Astrocyte (in vitro differentiated cells and primary cell): Measurements from ENCODE around the gene WDR43. TPM values are rescaled to one million over a fixed set of nuclear protein-coding genes. Genes with fewer than 3 reads are reported as not detected.

Experiments used
- DNase-seq: peaks from one replicate; pipeline ENCODE4 v3.0.0-alpha.2; 2010; ENCODE audit warnings: low read depth
- FAIRE-seq: peaks from 2 replicates; lab custom pipeline; 2011; peaks lifted over from hg19 to GRCh38; lab: Jason Lieb, UNC
- H2AFZ ChIP-seq: 2 replicates; pipeline ENCODE4 v1.6.0; 2012; ENCODE audit warnings: low read depth, low read length, inconsistent platforms
- H3K27ac ChIP-seq: 2 replicates; pipeline ENCODE4 v1.5.1; 2011; ENCODE audit warnings: low read depth, low read length, inconsistent platforms
- H3K27me3 ChIP-seq: 2 replicates; pipeline ENCODE4 v1.6.0; 2011; ENCODE audit warnings: low read length, inconsistent platforms; ENCODE audit not compliant: insufficient read depth
- H3K36me3 ChIP-seq: 2 replicates; pipeline ENCODE4 v1.5.1; 2011; ENCODE audit warnings: low read length, inconsistent platforms; ENCODE audit not compliant: insufficient read depth
- H3K4me1 ChIP-seq: 2 replicates; pipeline ENCODE4 v1.5.1; 2011; ENCODE audit warnings: low read length, inconsistent platforms; ENCODE audit not compliant: insufficient read depth
- H3K4me2 ChIP-seq: 2 replicates; pipeline ENCODE4 v1.6.0; 2012; ENCODE audit warnings: low read length, inconsistent platforms
- H3K4me3 ChIP-seq: 2 replicates; pipeline ENCODE4 v1.5.1; 2011; ENCODE audit warnings: low read depth, mild to moderate bottlenecking, low read length, inconsistent platforms; ENCODE audit not compliant: insufficient read depth
- H3K79me2 ChIP-seq: 2 replicates; pipeline ENCODE4 v1.6.0; 2012; ENCODE audit warnings: mild to moderate bottlenecking, low read length, inconsistent platforms; ENCODE audit not compliant: insufficient read depth
- H3K9ac ChIP-seq: 2 replicates; pipeline ENCODE4 v1.6.0; 2012; ENCODE audit warnings: mild to moderate bottlenecking, low read length, inconsistent platforms
- H3K9me3 ChIP-seq: 2 replicates; pipeline ENCODE4 v1.5.1; 2012; ENCODE audit warnings: low read depth, mild to moderate bottlenecking, low read length, inconsistent platforms; ENCODE audit not compliant: insufficient read depth
- H4K20me1 ChIP-seq: 2 replicates; pipeline ENCODE4 v1.6.0; 2012; ENCODE audit warnings: low read length, inconsistent platforms; ENCODE audit not compliant: insufficient read depth
- H3K27ac Mint-ChIP-seq: one replicate; pipeline ENCODE4 v1.8.0; 2021; ENCODE audit warnings: mild to moderate bottlenecking, mixed read lengths; ENCODE audit not compliant: unreplicated experiment
- H3K27me3 Mint-ChIP-seq: one replicate; pipeline ENCODE4 v1.8.0; 2021; ENCODE audit warnings: low read depth, mixed read lengths; ENCODE audit not compliant: unreplicated experiment
- H3K36me3 Mint-ChIP-seq: one replicate; pipeline ENCODE4 v1.8.0; 2021; ENCODE audit warnings: low read depth, mixed read lengths; ENCODE audit not compliant: unreplicated experiment
- H3K4me1 Mint-ChIP-seq: one replicate; pipeline ENCODE4 v1.8.0; 2021; ENCODE audit warnings: low read depth, mixed read lengths; ENCODE audit not compliant: unreplicated experiment
- H3K4me3 Mint-ChIP-seq: one replicate; pipeline ENCODE4 v1.8.0; 2021; ENCODE audit warnings: mild to moderate bottlenecking, moderate library complexity, mixed read lengths; ENCODE audit not compliant: unreplicated experiment
- H3K9me3 Mint-ChIP-seq: one replicate; pipeline ENCODE4 v1.8.0; 2021; ENCODE audit warnings: mild to moderate bottlenecking, mixed read lengths; ENCODE audit not compliant: unreplicated experiment
- CTCF ChIP-seq: IDR thresholded peaks from 2 replicates; pipeline ENCODE4 v1.5.1; 2011; ENCODE audit warnings: low read depth, mild to moderate bottlenecking, inconsistent platforms, low read length, moderate library complexity; ENCODE audit not compliant: insufficient read depth
- EZH2 ChIP-seq: IDR thresholded peaks from 2 replicates; pipeline ENCODE4 v1.6.1; 2012; ENCODE audit warnings: mild to moderate bottlenecking, low read length, inconsistent platforms; ENCODE audit not compliant: insufficient read depth
- total RNA-seq: library from RNA; stranded (reverse); gene quantifications from 2 replicates; pipeline ENCODE4 v1.2.1, GENCODE V29; 2021

WDR43 gene
- total RNA-seq, 1 donor from 2014 or later, result 83.9 TPM

GRCh38 chr2:28960401-28960800 is 65.9 kb downstream of the WDR43 start:
- Histone ChIP-seq H3K79me2 (no peaks in the 10 kb centered on the region), H3K27ac (no peak overlapping the region), H3K27me3 (no peaks in the 10 kb centered on the region), H3K4me2 (no peak overlapping the region), H2AFZ (no peak overlapping the region), H3K4me3 (no peak overlapping the region), H3K9me3 (no peaks in the 10 kb centered on the region), H4K20me1 (no peaks in the 10 kb centered on the region), H3K4me1 (peaks cover 3% of the 10 kb centered on the region), H3K36me3 (no peaks in the 10 kb centered on the region), H3K9ac (no peak overlapping the region)
- H3K27me3 Mint-ChIP-seq, result no peaks in the 10 kb centered on the region
- peaks cover 7% of the 10 kb centered on the region for H3K4me1 Mint-ChIP-seq
- H3K36me3 Mint-ChIP-seq, result no peaks in the 10 kb centered on the region
- DNase-seq, result no peak
- no peaks in the 10 kb centered on the region for H3K9me3 Mint-ChIP-seq
- H3K27ac Mint-ChIP-seq, result no peak overlapping the region
- FAIRE-seq, result no peak
- TF ChIP-seq EZH2 (no peak), CTCF (no peak)
- H3K4me3 Mint-ChIP-seq, result no peak overlapping the region

DNA sequence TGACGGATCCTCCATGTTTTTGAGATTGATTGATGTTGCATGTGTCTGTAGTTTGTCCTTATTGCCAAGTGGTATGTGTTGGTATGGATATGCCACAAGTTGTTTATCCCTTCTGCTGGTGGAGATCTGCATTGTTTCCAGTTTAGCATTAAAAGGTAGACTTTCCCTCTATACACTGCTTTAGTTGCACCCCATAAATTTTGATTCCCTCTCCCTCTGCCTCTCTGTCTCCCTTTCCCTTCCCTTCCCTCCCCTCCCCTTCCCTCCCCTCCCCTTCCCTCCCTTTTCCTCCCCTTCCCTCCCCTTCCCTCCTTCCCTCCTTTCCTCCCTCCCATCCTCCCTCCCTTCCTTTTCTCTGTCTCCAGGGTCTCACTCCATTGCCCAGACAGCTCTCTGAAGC is 68.0 kb downstream of the WDR43 start:
- Mint-ChIP-seq H3K36me3 (no peaks in the 10 kb centered on the region), H3K27ac (no peak overlapping the region), H3K4me3 (no peak overlapping the region), H3K4me1 (peaks cover 2% of the 10 kb centered on the region), H3K27me3 (no peaks in the 10 kb centered on the region), H3K9me3 (no peaks in the 10 kb centered on the region)
- Histone ChIP-seq H3K4me2 (no peak overlapping the region), H3K4me1 (peaks cover 3% of the 10 kb centered on the region), H3K36me3 (no peaks in the 10 kb centered on the region), H3K79me2 (no peaks in the 10 kb centered on the region), H4K20me1 (no peaks in the 10 kb centered on the region), H3K9ac (no peak overlapping the region), H3K4me3 (no peak overlapping the region), H3K27ac (no peak overlapping the region), H3K27me3 (no peaks in the 10 kb centered on the region), H2AFZ (no peak overlapping the region), H3K9me3 (no peaks in the 10 kb centered on the region)
- TF ChIP-seq EZH2 (no peak), CTCF (no peak)
- DNase-seq (no peak), FAIRE-seq (no peak)

- H3K4me1 Mint-ChIP-seq, result peaks cover 1% of the 10 kb centered on the region
- Histone ChIP-seq H3K79me2 (no peaks in the 10 kb centered on the region), H3K4me1 (no peaks in the 10 kb centered on the region), H3K27ac (no peak overlapping the region), H3K4me2 (no peak overlapping the region), H2AFZ (no peak overlapping the region), H3K27me3 (no peaks in the 10 kb centered on the region), H3K9me3 (no peaks in the 10 kb centered on the region), H3K36me3 (no peaks in the 10 kb centered on the region), H3K9ac (no peak overlapping the region), H4K20me1 (no peaks in the 10 kb centered on the region), H3K4me3 (no peak overlapping the region)
- FAIRE-seq (no peak), DNase-seq (no peak)
- no peak for TF ChIP-seq EZH2
- TF ChIP-seq CTCF, result no peak
- peaks cover 5% of the 10 kb centered on the region for H3K27me3 Mint-ChIP-seq
- H3K4me3 Mint-ChIP-seq, result no peak overlapping the region
- no peak overlapping the region for H3K27ac Mint-ChIP-seq
- no peaks in the 10 kb centered on the region for H3K36me3 Mint-ChIP-seq
- no peaks in the 10 kb centered on the region for H3K9me3 Mint-ChIP-seq
These were observed 76.1 kb downstream of the WDR43 start for GRCh38 chr2:28970464-28971160.
